KBM-7 (cell line): ENCODE data around the gene CALN1.
A peak's percentile ranks its signal among the peaks of the same experiment; 100 is the strongest.
"Not testable (repeated sequence)": the region's sequence is repeated elsewhere in the genome, so short reads cannot be mapped to it uniquely, and the experiment has no call there.

Experiments
- DNase-seq: peaks from one replicate; pipeline ENCODE4 v3.0.0-alpha.2; 2015
- in situ Hi-C: fragments of 300-500 bp; cut with MboI; formaldehyde crosslinking; loops from 2 replicates; pipeline ENCODE4 v1.14.3; 2020; ENCODE audit warnings: low sequenced_read_pairs, low pct_unique_long_range_greater_than_20kb, mixed read lengths

The CALN1 gene

GRCh38 chr7:72413290-72413689 lies 1.2 kb upstream of the CALN1 start:
- no peak for DNase-seq
- in situ Hi-C loops = no loop called here

GRCh38 chr7:72411419-72411818 lies 719 bp downstream of the CALN1 start:
- no peak for DNase-seq
- in situ Hi-C loops = no loop called here

GRCh38 chr7:72409638-72410015 lies 2.5 kb downstream of the CALN1 start:
- in situ Hi-C loops = no loop called here
- no peak for DNase-seq

- DNase-seq = no peak
- in situ Hi-C loops = no loop called here
Measured at GRCh38 chr7:72408966-72409637, 3.0 kb downstream of the CALN1 start.

- no peak for DNase-seq
- in situ Hi-C loops = no loop called here
Measured at GRCh38 chr7:72406820-72407403, 5.2 kb downstream of the CALN1 start.

- in situ Hi-C loops = no loop called here
- DNase-seq = no peak
Measured at GRCh38 chr7:72405871-72406270, 6.3 kb downstream of the CALN1 start.

GRCh38 chr7:72405418-72405817 lies 6.7 kb downstream of the CALN1 start:
- DNase-seq = peak; percentile 49
- in situ Hi-C loops = no loop called here

GRCh38 chr7:72404743-72405142 lies 7.4 kb downstream of the CALN1 start:
- in situ Hi-C loops = no loop called here

GRCh38 chr7:72403458-72404076 lies 8.6 kb downstream of the CALN1 start:
- in situ Hi-C loops = no loop called here
- no peak for DNase-seq

More at GRCh38 chr7:72404743-72405142, 7.4 kb downstream of the CALN1 start:
- DNase-seq = no peak

- no peak for DNase-seq
- in situ Hi-C loops = no loop called here
Measured at GRCh38 chr7:72394016-72394415, 18.1 kb downstream of the CALN1 start.

- no peak for DNase-seq
- in situ Hi-C loops = no loop called here
Measured at GRCh38 chr7:72391821-72392377, 20.2 kb downstream of the CALN1 start.

GRCh38 chr7:72386118-72386517 lies 26.0 kb downstream of the CALN1 start:
- in situ Hi-C loops = no loop called here

GRCh38 chr7:72362246-72362645 lies 49.9 kb downstream of the CALN1 start:
- no peak for DNase-seq
- in situ Hi-C loops = no loop called here

More at GRCh38 chr7:72386118-72386517, 26.0 kb downstream of the CALN1 start:
- no peak for DNase-seq

- DNase-seq = no peak
- in situ Hi-C loops = no loop called here
Measured at GRCh38 chr7:72345208-72345727, 66.9 kb downstream of the CALN1 start.

- in situ Hi-C loops = no loop called here
- DNase-seq = no peak
Measured at GRCh38 chr7:72343991-72344390, 68.1 kb downstream of the CALN1 start.

GRCh38 chr7:72343354-72343753 lies 68.8 kb downstream of the CALN1 start:
- DNase-seq, in situ Hi-C loops: not testable (repeated sequence)

GRCh38 chr7:72337390-72338167 lies 74.6 kb downstream of the CALN1 start:
- in situ Hi-C loops = no loop called here
- no peak for DNase-seq

GRCh38 chr7:72336632-72337389 lies 75.3 kb downstream of the CALN1 start:
- DNase-seq = no peak
- in situ Hi-C loops = no loop called here

- in situ Hi-C loops = no loop called here
- DNase-seq = no peak
Measured at GRCh38 chr7:72336382-72336631, 75.8 kb downstream of the CALN1 start.
